Mesenchymal stem cell (in vitro differentiated cells and primary cell): Measurements from ENCODE around the gene C19orf12. TPM values are rescaled to one million over a fixed set of nuclear protein-coding genes. Genes with fewer than 3 reads are reported as not detected.

ENCODE experiments used
- DNase-seq: peaks from one replicate; pipeline ENCODE4 v3.0.0-alpha.2; 2013
- H2AFZ ChIP-seq: one replicate; pipeline ENCODE4 v1.6.1; 2013; ENCODE audit warnings: low read depth, mild to moderate bottlenecking, control low read depth, inconsistent platforms, low read length, moderate library complexity
- H2AK5ac ChIP-seq: 2 replicates; pipeline ENCODE4 v1.6.1; 2013; ENCODE audit warnings: low read length, moderate library complexity, mild to moderate bottlenecking, inconsistent platforms; ENCODE audit not compliant: severe bottlenecking
- H2BK120ac ChIP-seq: one replicate; pipeline ENCODE4 v1.6.1; 2013; ENCODE audit warnings: low read depth, mild to moderate bottlenecking, inconsistent platforms, low read length, moderate library complexity
- H2BK12ac ChIP-seq, 2 experiments: one replicate each; pipeline ENCODE4 v1.6.1; 2013; ENCODE audit warnings: inconsistent platforms in 2 of 2, low read length in 2 of 2, mild to moderate bottlenecking in 2 of 2, moderate library complexity in 2 of 2, control low read depth in 1 of 2
- H2BK15ac ChIP-seq: one replicate; pipeline ENCODE4 v1.6.1; 2013; ENCODE audit warnings: mild to moderate bottlenecking, low read depth, inconsistent platforms; ENCODE audit not compliant: poor library complexity, severe bottlenecking
- H2BK5ac ChIP-seq: 2 replicates; pipeline ENCODE4 v1.6.1; 2013; ENCODE audit warnings: low read depth, mild to moderate bottlenecking, low read length, control low read depth, inconsistent platforms; ENCODE audit not compliant: poor library complexity, severe bottlenecking
- H3K14ac ChIP-seq, 2 experiments: one replicate each; pipeline ENCODE4 v1.6.1; 2013; ENCODE audit warnings: inconsistent platforms in 2 of 2, low read length in 2 of 2, control low read depth in 1 of 2, mild to moderate bottlenecking in 1 of 2, moderate library complexity in 1 of 2
- H3K18ac ChIP-seq, 2 experiments: one replicate each; pipeline ENCODE4 v1.6.1; 2013; ENCODE audit warnings: inconsistent platforms in 2 of 2, low read length in 2 of 2, control low read depth in 1 of 2, low read depth in 1 of 2, mild to moderate bottlenecking in 1 of 2
- H3K23ac ChIP-seq, 2 experiments: one replicate each; pipeline ENCODE4 v1.6.1; 2013; ENCODE audit warnings: inconsistent platforms in 2 of 2, low read length in 2 of 2, mild to moderate bottlenecking in 2 of 2, moderate library complexity in 2 of 2, control low read depth in 1 of 2
- H3K27ac ChIP-seq: 2 replicates; pipeline ENCODE4 v1.5.1; 2013; ENCODE audit warnings: mild to moderate bottlenecking, moderate library complexity, low read length, control low read depth, inconsistent platforms; ENCODE audit not compliant: poor library complexity, severe bottlenecking
- H3K27me3 ChIP-seq, 2 experiments: 2 replicates each; pipeline versions ENCODE4 v1.6.1 to v1.7.0; 2013; ENCODE audit warnings: low read length in 2 of 2, mild to moderate bottlenecking in 2 of 2, moderate library complexity in 2 of 2, control low read depth in 1 of 2, inconsistent platforms in 1 of 2; ENCODE audit not compliant: control insufficient read depth in 1 of 2, insufficient read depth in 1 of 2
- H3K36me3 ChIP-seq, 2 experiments: 2 replicates each; pipeline versions ENCODE4 v1.6.1 to v1.7.0; 2013; ENCODE audit warnings: low read length in 2 of 2, control low read depth in 1 of 2, inconsistent platforms in 1 of 2, low read depth in 1 of 2, mild to moderate bottlenecking in 1 of 2; ENCODE audit not compliant: insufficient read depth in 2 of 2, control insufficient read depth in 1 of 2
- H3K4ac ChIP-seq, 2 experiments: one replicate each; pipeline ENCODE4 v1.6.1; 2013; ENCODE audit warnings: inconsistent platforms in 2 of 2, low read length in 2 of 2, mild to moderate bottlenecking in 2 of 2, moderate library complexity in 2 of 2, control low read depth in 1 of 2, low read depth in 1 of 2
- H3K4me1 ChIP-seq: 2 replicates; pipeline ENCODE4 v1.6.1; 2013; ENCODE audit warnings: low read depth, low read length, control low read depth; ENCODE audit not compliant: control insufficient read depth, insufficient read depth
- H3K4me2 ChIP-seq: 2 replicates; pipeline ENCODE4 v1.6.1; 2013; ENCODE audit warnings: low read length, mild to moderate bottlenecking, inconsistent platforms; ENCODE audit not compliant: poor library complexity, severe bottlenecking
- H3K4me3 ChIP-seq, 2 experiments: 2 replicates each; pipeline versions ENCODE4 v1.5.1 to v1.7.0; 2013; ENCODE audit warnings: low read length in 2 of 2, mild to moderate bottlenecking in 2 of 2, control low read depth in 1 of 2, low read depth in 1 of 2; ENCODE audit not compliant: insufficient read depth in 1 of 2
- H3K79me1 ChIP-seq: replicated peaks from 2 replicates; pipeline ENCODE4 v1.6.1; 2013; ENCODE audit warnings: mild to moderate bottlenecking, control low read depth, low read length, inconsistent platforms; ENCODE audit not compliant: poor library complexity, severe bottlenecking
- H3K9ac ChIP-seq: 2 replicates; pipeline ENCODE4 v1.7.0; 2013; ENCODE audit warnings: mild to moderate bottlenecking, low read length, moderate library complexity
- H3K9me3 ChIP-seq: 2 replicates; pipeline ENCODE4 v1.7.0; 2013; ENCODE audit warnings: mild to moderate bottlenecking, low read length; ENCODE audit not compliant: control insufficient read depth
- H4K8ac ChIP-seq: one replicate; pipeline ENCODE4 v1.6.1; 2013; ENCODE audit warnings: inconsistent platforms, mild to moderate bottlenecking, low read length, moderate library complexity
- H4K91ac ChIP-seq: one replicate; pipeline ENCODE4 v1.6.1; 2013; ENCODE audit warnings: mild to moderate bottlenecking, low read length, inconsistent platforms
- WGBS: methylation state at CpG from one replicate; pipeline ENCODE4 v1.1.7; 2013; ENCODE audit warnings: mixed read lengths; 5-methylcytosine and 5-hydroxymethylcytosine counted together
- polyA plus RNA-seq, 2 experiments: library from polyadenylated mRNA; stranded (reverse); fragments of 200-250 nt; gene quantifications; one replicate each; pipeline ENCODE4 v1.2.3, GENCODE V29; 2013

The C19orf12 gene
- 22.7 TPM for polyA plus RNA-seq (2013, experiment 1 of 2)
- 22.8 TPM for polyA plus RNA-seq (2013, experiment 2 of 2)

DNA sequence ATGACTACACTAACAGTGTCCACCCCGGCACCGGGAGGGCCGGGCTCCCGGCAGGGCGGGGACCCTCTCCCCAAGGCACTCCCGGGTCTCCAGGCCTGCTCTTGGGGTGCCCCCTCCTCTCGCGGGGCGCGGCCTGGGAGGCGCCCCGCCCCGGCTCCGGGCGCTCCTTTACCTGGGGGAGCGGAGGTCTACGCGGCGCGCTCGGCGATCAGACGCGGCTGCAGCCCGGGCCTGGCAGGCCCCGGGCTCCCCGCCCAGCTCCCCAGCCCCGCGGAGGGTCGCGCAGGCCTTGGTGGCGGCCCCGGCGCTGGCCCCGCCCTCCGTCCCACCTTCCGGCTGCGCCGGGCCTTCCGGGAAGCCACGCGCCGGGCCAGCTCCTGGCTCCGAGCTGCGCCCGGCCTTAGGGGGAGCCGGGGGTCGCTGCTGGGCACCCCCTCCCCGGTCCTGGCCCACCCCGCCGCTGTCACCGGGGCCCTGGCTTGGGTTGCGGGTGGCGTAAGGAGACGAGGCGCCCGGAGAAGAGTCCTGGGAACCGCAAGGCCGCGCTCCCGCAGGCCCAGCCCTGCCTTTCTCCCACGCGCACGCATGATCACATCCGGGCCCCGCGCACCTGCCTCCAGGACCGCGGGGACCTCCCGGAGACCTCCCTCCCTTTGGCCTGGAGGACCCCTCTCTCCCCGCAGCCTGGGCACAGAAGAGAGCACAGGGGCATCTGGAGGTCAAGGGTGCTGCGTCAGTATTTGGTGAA, at the start of gene C19orf12:
Gene C19orf12 (minus strand): TSS at position 309 of the 748 bp plus-strand sequence. CDS start 6,848 bp downstream, outside the sequence.
- Histone ChIP-seq H2BK120ac (peak within 1 kb of the TSS; percentile 98), H2BK5ac (peak within 1 kb of the TSS; percentile 54), H3K9me3 (no peaks in the 10 kb centered on the region), H3K14ac (peak within 1 kb of the TSS; percentile 76 to 86), H3K27me3 (no peaks in the 10 kb centered on the region), H2BK15ac (peak within 1 kb of the TSS; percentile 86), H3K36me3 (peaks cover 7 to 12% of the 10 kb centered on the region in 2 experiments), H4K91ac (peak within 1 kb of the TSS; percentile 95), H4K8ac (peak within 1 kb of the TSS; percentile 94), H3K4me3 (peak within 1 kb of the TSS; percentile 83 to 90), H3K4me1 (peaks cover 16% of the 10 kb centered on the region), H3K4me2 (peak within 1 kb of the TSS; percentile 79), H3K4ac (peak within 1 kb of the TSS; percentile 87 to 97), H3K23ac (peak within 1 kb of the TSS in 1 of 2 experiments; percentile 38), H3K79me1 (peaks cover 30% of the 10 kb centered on the region), H2AFZ (peak within 1 kb of the TSS; percentile 70), H3K18ac (peak within 1 kb of the TSS; percentile 84 to 88), H3K9ac (peak within 1 kb of the TSS; percentile 92), H3K27ac (peak within 1 kb of the TSS; percentile 9), H2BK12ac (peak within 1 kb of the TSS in 1 of 2 experiments; percentile 45), H2AK5ac (peak within 1 kb of the TSS; percentile 83)
- WGBS: 1% methylated on average over 60 of the region's 72 CpGs
- DNase-seq: peak; percentile 45

DNA sequence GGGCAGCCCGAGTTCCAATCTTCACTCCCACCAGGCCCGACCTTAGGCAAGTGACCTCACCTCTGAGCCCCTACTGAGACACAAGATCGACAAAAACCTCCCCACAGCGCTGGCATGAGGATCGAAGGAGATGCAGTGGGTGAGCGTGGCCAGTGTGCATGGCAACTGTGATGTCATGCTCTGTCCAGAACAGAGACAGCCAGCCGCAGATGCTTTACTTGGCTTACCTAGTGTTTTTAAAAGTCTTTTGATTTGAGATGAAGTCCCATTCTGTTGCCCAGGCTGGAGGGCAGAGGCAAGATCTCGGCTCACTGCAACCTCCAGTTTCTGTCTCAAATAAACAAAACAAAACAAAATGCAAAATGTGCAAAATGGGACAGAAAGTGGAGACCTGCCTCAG, 49.3 kb upstream of the C19orf12 start:
- no peak overlapping the region for H2BK12ac ChIP-seq
- H2BK5ac ChIP-seq: no peak overlapping the region
- no peak overlapping the region for H3K4me3 ChIP-seq
- DNase-seq: no peak
- H3K9me3 ChIP-seq: no peaks in the 10 kb centered on the region
- H2BK15ac ChIP-seq: no peak overlapping the region
- 91% methylated on average over 8 of the region's 8 CpGs for whole genome bisulfite sequencing
- no peaks in the 10 kb centered on the region for H3K79me1 ChIP-seq
- H3K4ac ChIP-seq: no peak overlapping the region
- H2BK120ac ChIP-seq: no peak overlapping the region
- no peak overlapping the region for H2AFZ ChIP-seq
- no peak overlapping the region for H4K8ac ChIP-seq
- H3K4me1 ChIP-seq: peaks cover 2% of the 10 kb centered on the region
- H3K36me3 ChIP-seq: no peaks in the 10 kb centered on the region
- no peak overlapping the region for H3K23ac ChIP-seq
- H3K18ac ChIP-seq: no peak overlapping the region
- H4K91ac ChIP-seq: no peak overlapping the region
- H3K27me3 ChIP-seq: peaks cover 8 to 29% of the 10 kb centered on the region in 2 experiments
- H3K27ac ChIP-seq: no peak overlapping the region
- H3K9ac ChIP-seq: no peak overlapping the region
- H2AK5ac ChIP-seq: no peak overlapping the region
- no peak overlapping the region for H3K4me2 ChIP-seq
- no peak overlapping the region for H3K14ac ChIP-seq

- Histone ChIP-seq H3K14ac (no peak overlapping the region), H2BK5ac (no peak overlapping the region), H4K8ac (no peak overlapping the region), H2BK12ac (no peak overlapping the region), H3K79me1 (no peaks in the 10 kb centered on the region), H3K4me1 (peaks cover 2% of the 10 kb centered on the region), H3K36me3 (no peaks in the 10 kb centered on the region), H2BK120ac (no peak overlapping the region), H3K23ac (no peak overlapping the region), H3K4me2 (no peak overlapping the region), H3K4me3 (no peak overlapping the region), H2AK5ac (no peak overlapping the region), H3K27me3 (peaks cover 4 to 29% of the 10 kb centered on the region in 2 experiments), H2BK15ac (no peak overlapping the region), H4K91ac (no peak overlapping the region), H2AFZ (no peak overlapping the region), H3K18ac (no peak overlapping the region), H3K9ac (no peak overlapping the region), H3K4ac (no peak overlapping the region), H3K27ac (no peak overlapping the region), H3K9me3 (no peaks in the 10 kb centered on the region)
- no peak for DNase-seq
- WGBS: 89% methylated on average over 4 of the region's 4 CpGs
Measured at GRCh38 chr19:29763196-29763595, 48.1 kb upstream of the C19orf12 start.

- WGBS: 87% methylated on average over 14 of the region's 14 CpGs
- Histone ChIP-seq H4K8ac (no peak overlapping the region), H3K79me1 (no peaks in the 10 kb centered on the region)
Measured at GRCh38 chr19:29761575-29762232, 46.6 kb upstream of the C19orf12 start.

More at GRCh38 chr19:29761575-29762232, 46.6 kb upstream of the C19orf12 start:
- Histone ChIP-seq H2BK12ac (no peak overlapping the region), H2AFZ (no peak overlapping the region), H2BK5ac (no peak overlapping the region), H3K18ac (no peak overlapping the region), H3K27me3 (peaks cover 4 to 21% of the 10 kb centered on the region in 2 experiments), H3K23ac (no peak overlapping the region), H3K9me3 (no peaks in the 10 kb centered on the region), H3K9ac (no peak overlapping the region), H3K27ac (no peak overlapping the region), H2BK120ac (no peak overlapping the region), H3K4me3 (no peak overlapping the region), H2AK5ac (no peak overlapping the region), H3K4me1 (peaks cover 2% of the 10 kb centered on the region), H3K4ac (no peak overlapping the region), H3K36me3 (no peaks in the 10 kb centered on the region), H3K4me2 (peak overlapping the region; percentile 11), H4K91ac (no peak overlapping the region), H2BK15ac (no peak overlapping the region), H3K14ac (no peak overlapping the region)
- DNase-seq: no peak
